ENCODE data around the gene CDPF1.
"Not testable (repeated sequence)": the region's sequence is repeated elsewhere in the genome, so short reads cannot be mapped to it uniquely, and the experiment has no call there.

The CDPF1 gene

DNA sequence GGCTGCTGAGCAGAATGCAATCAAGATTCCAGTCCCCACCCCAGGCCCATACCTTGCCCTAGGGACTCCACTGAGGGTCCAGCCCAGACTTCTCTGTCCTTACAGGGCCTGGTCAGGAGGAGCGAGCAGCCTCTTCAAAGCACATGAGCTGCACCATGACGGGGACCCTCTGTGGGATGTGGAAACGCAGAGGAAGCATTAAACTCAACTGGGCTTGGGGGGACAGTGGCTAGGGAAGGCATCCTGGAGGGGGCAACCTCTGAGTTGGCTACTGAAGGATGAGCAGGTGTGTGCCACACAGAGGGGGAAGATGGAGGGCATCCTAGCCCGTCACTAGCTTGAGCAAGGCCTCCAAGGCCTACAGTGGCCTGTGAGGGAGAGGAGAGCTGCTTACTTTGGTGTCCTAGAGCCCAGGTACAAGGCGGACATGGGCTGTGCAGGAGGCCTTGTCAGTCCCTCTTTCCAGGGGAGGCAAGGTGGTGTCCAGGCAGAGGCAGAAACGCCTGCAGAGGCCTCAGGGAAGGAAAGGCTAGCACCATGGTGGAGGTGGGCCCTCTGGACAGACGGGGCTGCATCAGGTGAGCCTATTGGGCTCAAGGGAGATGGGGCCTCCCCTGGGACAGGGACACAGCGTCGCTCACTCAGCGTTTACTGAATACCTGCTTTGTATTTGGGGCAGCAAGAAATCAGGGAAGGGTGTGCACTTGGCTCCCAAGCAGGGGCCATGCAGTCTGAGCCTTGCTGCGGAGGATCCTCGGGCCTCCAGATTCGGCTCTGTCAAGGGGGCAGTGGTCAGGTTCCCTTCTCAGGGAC is 32.0 kb upstream of the CDPF1 start:
- no peak for DNase-seq (ENCODE audit: low read depth in 2 of 2)

DNA sequence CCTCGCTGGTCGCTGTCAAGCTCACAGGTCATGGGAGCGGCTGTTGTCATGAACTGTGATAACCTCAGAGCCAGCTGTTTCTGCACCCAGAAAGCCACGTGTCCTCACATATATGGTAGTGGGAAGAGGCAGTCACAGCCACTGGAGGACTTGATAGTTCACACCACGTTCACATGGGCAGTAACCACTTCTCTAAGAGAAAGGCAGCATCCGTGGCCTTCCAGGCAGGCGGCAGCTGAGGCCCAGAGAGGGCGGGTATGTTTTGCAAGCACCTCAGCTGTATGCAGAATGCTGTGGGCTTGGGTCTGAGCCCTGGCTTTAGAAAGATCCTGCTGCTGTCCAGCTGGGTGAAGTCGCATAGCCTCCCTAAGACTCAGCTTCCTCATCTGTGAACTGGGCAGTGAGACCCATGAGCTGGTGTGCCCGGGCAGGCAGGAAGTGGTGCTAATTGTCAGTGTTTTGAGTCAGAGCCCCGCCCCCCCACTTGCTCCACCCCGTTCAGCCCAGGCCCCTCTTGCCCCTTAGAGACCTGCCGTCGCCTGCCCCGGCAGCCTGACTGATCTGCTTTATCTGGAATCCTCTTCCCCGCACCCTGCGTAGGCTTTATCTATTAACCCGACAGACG is 31.0 kb upstream of the CDPF1 start:
- DNase-seq (ENCODE audit: low read depth in 2 of 2) = peak; percentile 32 to 33

DNA sequence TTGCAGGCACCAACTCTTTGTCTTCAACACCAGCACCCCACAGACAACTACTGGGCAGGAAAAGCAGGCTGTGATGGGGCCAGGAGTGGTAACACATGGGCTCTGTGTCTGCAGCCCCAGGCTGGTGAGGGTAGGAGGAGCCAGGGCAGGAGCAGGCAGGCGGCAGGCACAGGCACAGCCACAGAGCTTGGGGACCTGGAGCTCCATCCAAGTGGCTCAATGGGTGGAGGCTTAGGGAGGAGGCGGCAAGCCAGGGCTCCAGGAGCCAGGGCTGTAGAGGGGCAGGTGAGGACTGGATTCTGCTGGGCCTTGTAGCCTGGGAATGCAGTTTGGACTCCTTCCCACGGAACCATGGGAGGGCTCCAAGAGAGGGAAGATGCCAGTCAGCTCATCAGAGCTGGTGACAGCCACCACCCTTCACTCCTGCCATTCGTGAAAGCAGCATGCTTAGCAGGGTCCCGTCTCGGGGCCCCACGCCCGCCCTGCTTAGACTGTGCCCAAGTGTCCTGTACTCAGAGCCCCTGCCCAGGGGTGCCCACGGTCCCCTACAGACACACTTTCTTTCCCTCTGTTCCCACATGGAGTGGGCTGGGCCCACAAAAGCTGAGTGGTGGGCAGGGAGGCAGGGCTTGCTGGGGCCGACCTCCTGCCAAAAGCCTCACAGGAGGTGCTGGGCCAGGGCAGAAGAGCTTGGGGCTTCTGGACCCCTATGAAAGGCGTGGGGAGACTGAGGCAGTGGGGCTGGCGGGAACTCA is 30.1 kb upstream of the CDPF1 start:
- DNase-seq (ENCODE audit: low read depth in 2 of 2) = no peak

GRCh38 chr22:46278656-46279645 is 28.9 kb upstream of the CDPF1 start:
- no peak for DNase-seq (ENCODE audit: low read depth in 2 of 2)

GRCh38 chr22:46276563-46276962 is 26.5 kb upstream of the CDPF1 start:
- DNase-seq (ENCODE audit: low read depth in 2 of 2) = no peak

GRCh38 chr22:46275455-46276122 is 25.5 kb upstream of the CDPF1 start:
- no peak for DNase-seq (ENCODE audit: low read depth in 2 of 2)

DNA sequence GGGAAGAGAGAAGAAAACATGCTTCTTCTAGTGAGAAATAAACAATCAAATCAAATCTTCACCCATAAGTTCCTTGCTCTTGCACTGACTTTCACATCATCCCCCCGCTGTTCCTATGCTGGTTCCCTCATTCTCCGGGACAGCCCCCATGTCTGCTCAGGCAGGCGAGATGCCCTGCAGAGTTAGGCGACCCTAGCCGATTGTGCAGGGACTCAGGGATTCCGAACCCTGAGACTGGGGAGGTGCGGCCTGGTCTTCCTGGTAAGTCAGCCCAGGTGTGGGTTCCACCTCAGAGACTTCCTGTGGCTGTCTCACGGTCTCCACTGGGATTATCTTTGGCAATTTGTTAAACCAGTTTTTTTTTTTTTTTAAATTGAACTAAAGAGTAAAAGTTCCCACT is 24.3 kb upstream of the CDPF1 start:
- no peak for DNase-seq (ENCODE audit: low read depth in 2 of 2)

DNA sequence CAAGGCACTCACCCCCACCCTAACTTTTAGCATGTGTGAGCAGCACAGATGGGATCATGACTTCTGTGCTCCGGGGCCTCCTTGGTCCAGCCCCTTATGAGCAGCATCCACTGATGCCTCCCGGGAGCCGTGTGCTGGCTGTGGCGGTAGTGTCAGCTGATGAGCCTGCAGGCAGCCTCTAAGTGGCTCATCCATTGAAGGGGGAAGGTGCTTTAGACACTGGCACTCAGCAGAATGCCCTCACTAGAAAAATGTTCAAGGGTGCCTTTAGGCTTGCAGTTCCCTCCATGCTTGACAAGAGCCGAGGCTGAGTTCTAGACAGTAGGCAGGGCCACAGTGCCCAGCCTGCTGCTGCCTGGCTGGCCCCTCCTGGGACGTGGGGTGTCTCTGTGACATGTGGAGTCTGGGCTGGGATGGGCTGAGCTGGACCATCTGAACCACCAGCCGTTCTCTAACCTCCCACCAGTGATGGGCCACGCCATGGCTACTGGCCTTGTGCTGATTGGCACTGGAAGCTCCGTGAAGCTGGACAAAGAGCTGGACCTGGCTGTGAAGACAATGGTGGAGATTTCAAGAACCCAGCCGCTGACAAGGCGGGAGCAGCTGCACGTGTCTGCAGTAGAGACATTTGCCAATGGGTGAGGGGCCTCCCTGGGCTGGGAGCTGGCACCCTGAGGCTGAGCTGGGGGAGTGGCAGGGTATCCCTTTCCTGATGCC is 23.5 kb upstream of the CDPF1 start:
- no peak for DNase-seq (ENCODE audit: low read depth in 2 of 2)

DNA sequence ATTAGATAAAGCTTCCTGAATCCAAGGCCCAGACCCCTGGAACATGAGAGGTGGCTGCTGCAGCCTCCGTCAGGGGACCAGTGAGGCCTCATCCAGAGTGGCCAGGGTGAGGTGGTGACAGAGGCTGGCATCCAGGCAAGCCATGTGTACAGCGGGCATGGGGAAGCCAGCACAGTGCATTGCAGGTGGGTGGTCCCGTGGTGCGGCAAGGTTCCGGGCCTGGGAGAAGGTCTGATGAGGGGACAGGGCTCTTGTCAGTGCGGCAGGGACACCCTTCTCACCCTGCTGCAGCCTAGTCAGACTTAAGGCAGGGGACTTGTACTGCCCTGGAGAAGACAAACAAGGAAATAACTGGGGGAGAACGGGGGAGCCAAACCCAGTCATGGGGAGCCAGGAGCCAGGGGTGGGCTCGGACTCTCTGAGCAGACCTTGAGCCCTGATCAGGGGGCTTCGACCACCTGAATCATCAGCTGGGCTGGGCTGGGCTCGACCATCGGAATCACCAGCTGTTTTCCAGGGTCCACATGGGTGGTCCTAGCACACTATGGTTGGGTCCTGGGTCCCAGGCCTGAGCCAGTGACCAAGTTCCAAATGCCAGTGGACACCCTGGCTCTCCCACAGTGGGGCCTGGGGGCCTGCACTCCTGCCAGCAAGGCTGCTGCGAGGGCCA is 22.8 kb upstream of the CDPF1 start:
- no peak for DNase-seq (ENCODE audit: low read depth in 2 of 2)

- no peak for DNase-seq (ENCODE audit: low read depth in 2 of 2)
These were observed 22.1 kb upstream of the CDPF1 start for GRCh38 chr22:46272196-46272595.

DNA sequence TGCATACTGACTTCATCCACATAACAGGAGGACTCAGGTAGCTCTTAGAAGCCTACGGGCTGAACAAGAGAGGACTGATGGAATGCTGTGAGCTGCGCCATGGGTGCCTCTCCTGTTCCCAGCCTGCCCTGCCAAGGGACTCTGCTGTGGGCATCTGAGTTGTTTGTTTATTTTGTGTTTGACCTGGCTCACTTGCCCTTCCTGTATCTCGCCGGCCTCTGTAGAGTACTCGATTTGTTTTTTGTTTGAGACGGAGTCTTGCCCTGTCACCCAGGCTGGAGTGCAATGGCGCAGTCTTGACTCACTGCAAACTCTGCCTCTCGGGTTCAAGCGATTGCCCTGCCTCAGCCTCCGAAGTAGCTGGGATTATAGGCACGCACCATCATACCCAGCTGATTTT is 19.5 kb upstream of the CDPF1 start:
- DNase-seq (ENCODE audit: low read depth in 2 of 2) = no peak

- DNase-seq (ENCODE audit: low read depth in 2 of 2) = peak in 1 of 2 donors; percentile 53
These were observed 17.6 kb upstream of the CDPF1 start, which contains the start of gene TTC38 for GRCh38 chr22:46267431-46268279. TTC38 (plus strand) TSS chr22:46268008; CDS start chr22:46268040, 32 bp downstream.

DNA sequence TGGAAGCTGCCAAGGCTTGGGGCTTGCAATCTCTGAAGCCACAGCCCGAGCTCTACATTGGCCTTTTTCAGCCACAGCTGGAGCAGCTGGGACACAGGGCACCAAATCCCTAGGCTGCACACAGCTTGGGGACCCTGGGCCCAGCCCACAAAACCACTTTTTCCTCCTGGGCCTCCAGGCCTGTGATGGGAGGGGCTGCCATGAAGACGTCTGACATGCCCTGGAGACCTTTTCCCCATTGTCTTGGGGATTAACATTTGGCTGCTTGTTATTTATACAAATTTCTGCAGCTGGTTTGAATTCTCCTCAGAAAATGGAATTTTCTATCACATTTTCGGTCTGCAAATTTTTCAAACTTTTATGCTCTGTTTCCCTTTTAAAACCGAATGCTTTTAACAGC is 15.5 kb upstream of the CDPF1 start:
- DNase-seq (ENCODE audit: low read depth in 2 of 2) = not testable (repeated sequence)

DNA sequence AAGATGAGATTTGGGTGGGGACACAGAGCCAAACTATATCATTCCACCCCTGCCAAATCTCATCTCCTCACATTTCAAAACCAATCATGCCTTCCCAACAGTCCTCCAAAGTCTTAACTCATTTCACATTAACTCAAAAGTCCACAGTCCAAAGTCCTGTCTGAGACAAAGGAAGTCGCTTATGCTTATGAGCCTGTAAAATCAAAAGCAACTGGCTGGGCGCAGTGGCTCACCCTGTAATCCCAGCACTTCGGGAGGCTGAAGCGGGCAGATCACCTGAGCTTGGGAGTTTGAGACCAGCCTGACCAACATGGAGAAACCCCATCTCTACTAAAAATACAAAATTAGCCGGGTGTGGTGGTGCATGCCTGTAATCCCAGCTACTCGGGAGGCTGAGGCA is 14.4 kb upstream of the CDPF1 start:
- DNase-seq (ENCODE audit: low read depth in 2 of 2) = not testable (repeated sequence)

DNA sequence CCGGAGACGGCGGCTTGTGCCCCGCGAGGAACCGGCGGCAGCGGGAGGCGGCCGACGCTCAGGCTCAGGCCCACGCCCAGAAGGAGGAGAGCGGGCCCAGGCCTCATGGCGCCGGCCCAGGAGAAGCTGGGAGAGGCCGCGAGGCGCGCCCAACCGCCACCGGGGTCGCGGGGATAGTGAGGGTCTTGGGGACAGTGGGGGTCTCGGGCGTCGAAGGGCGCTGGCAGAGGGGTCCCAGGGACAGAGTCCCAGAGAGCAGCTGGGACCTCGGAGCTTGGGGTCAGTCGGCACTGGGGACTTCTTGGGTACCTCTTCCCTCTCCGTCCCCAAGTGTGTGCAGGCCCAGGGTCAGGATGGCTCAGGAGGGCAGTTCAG is 13.1 kb upstream of the CDPF1 start, which contains the start of gene PKDREJ:
TSS of gene PKDREJ (minus strand) at position 128 of the 375 bp plus-strand sequence. CDS start at position 107, 21 bp downstream.
- no peak for DNase-seq (ENCODE audit: low read depth in 2 of 2)

DNA sequence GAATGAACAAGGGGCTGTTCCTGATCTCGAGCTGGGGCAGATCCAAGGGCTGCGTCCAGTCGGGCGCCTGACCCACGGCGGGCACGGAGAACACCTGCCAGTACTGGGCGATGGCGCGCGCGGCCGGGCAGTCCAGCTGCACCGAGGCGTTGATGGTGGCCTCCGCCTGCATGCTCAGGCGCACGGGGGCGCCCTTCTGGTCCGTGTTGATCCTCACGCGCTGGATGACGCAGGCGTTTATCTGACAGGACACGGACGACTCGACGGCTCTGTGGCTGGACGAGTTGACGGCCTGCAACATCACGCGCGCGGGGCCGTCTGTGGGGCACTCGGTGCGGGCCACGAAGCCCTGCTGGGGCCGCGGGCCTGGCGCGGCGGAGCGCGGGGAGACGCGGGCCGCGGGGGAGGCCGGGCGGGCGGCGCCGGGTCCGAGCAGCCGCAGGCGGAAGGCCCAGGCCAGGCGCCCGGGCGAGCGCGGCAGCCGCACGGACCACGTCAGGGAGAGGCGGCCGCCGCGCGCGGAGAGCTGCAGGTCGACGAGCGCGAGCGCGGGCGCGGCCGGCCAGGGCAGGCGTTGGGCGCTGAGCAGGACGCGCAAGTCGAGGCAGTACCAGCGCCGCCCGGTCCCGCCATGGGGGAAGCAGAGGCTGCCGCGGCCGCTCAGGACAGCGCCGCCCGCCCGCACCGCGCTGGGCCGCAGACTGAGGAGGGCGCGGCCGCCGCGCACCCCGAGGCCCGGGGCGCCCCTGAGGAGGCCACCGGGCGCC is 12.5 kb upstream of the CDPF1 start:
- DNase-seq (ENCODE audit: low read depth in 2 of 2) = peak in 1 of 2 donors; percentile 27

- DNase-seq (ENCODE audit: low read depth in 2 of 2) = no peak
These were observed 9.9 kb upstream of the CDPF1 start for GRCh38 chr22:46260038-46260437.

DNA sequence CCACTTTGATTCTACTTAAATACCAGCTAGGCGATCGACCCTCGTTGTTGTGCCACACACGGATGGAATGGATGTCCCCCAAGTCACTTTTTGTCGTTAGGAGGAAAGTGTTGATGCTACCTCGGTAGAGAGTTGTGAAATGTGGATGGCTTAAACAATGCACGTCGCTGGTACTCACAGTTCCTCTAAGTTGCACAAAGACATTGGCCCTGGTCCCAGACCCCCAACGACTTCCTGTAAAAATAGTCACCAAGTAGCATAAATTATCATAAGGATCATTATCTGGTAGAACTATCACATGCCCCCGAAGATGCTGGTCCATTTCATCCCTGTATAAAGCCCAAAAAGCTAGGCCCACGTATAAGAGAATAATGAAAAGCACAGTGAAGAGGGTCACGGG is 9.3 kb upstream of the CDPF1 start:
- DNase-seq (ENCODE audit: low read depth in 2 of 2) = no peak

All from stimulated activated CD8-positive, alpha-beta memory T cell treated with anti-CD3 and anti-CD28 coated beads, Interleukin-7, amount 100 ng/mL, for 4 hours (primary cell).